ENCODE measurements around the gene NACC2.

The NACC2 gene

DNA sequence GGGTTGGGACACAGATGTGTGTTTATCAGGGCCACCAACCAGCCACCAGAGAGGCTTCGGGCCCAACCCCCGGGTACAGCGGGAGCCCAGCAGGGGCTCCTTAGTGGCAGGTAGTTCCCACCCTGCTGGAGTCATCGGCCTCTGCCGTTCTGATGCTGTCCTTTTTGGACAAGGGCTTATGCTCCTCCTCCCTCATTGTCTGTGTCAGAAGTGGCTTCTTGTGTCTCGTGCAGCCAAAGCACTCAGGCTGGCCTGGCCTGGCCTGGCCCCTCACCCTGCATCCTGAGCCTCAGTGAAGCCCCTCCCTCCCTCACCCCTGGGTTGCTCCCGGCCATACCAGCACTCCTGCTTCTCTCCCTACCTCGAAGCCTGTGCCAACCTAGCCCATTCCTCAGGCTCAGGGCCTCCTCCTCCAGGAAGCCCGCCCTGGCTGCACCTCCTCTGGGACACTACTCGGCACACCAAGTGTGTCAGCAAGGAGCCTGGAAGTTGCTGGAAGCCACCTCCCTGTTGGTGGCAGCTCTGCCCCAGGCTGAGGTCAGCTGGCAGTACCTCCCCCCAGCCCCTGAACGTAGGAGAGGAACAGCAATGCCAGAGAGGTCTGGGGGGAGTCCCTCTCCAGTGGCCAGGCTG, 129.8 kb downstream of the NACC2 start:
- DNase-seq = no peak
- TF ChIP-seq POLR2A (IDR thresholded peaks at IDR 0.05; ENCODE audit: low read length) (no peak), GATA1 (IDR thresholded peaks at IDR 0.05; ENCODE audit: low read depth, low read length) (no peak)

DNA sequence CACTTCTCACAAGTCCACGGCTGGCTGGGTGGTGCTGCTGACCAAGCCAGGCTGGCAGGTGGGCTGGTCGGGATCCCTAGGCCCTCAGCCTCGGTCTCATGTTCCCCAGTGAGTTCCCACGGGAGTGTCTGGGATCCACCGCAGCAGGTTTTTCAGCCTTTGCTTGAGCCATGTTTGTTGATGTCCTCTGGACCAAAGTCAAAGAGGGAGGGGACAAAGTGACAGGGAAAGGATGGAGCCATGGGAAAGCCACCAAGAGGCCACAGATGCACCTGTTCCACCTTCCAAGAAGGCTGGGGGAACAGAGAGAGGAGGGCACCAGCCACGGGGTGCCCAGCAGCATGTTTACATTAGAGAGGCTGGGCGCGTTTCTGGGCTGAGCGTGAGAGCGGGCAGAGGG, 131.2 kb downstream of the NACC2 start:
- TF ChIP-seq POLR2A (IDR thresholded peaks at IDR 0.05; ENCODE audit: low read length) = no peak
- no peak for TF ChIP-seq GATA1 (IDR thresholded peaks at IDR 0.05; ENCODE audit: low read depth, low read length)
- no peak for DNase-seq

DNA sequence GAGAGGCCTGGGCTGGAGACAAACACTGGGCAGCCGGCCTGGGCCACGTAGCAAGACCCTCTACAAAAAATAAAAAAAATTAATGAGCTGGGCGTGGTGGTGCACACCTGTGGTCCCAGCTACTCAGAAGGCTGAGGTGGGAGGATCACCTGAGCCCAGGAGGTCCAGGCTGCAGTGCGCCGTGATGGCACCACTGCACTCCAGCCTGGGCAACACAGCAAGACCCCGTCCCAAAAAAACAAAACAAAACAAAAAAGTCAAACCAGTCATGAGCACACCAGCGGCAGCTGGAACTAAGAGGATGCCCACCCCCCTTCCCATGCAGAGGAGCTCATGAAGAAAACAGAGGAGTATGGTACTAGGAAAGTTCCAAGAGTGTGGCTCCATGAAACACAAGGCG, 131.8 kb downstream of the NACC2 start:
- no peak for DNase-seq
- no peak for TF ChIP-seq GATA1 (IDR thresholded peaks at IDR 0.05; ENCODE audit: low read depth, low read length)
- no peak for TF ChIP-seq POLR2A (IDR thresholded peaks at IDR 0.05; ENCODE audit: low read length)

DNA sequence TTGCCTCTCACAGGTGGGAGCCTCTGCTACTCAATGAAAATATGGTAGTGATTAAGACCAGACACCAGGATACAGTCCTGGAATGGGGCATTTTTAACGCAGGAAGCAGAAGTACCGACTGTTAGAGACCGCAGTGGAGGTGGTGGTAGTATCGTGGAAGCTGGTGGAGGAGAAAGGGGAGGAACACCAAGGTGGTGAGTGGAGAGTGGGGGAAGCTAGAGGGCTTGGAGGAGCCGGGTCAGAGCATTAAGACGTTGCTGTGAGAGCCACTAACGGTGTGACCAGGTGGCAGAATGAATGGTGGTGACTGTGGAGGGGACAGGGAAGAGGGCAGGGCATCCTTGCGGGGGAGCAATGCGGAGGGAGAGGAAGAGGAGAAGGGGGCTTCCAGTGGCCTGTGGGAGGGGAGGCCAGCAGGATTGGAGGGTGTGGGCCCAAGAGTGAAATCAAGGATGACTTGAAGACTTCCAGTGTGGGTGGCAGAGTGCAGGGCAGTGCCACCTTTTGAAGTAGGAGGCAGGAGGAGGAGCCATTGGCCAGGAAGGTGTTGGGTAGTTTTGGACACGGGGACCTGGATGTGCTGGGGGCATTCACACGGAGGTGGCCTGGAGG, 132.3 kb downstream of the NACC2 start:
- no peak for TF ChIP-seq GATA1 (IDR thresholded peaks at IDR 0.05; ENCODE audit: low read depth, low read length)
- no peak for TF ChIP-seq POLR2A (IDR thresholded peaks at IDR 0.05; ENCODE audit: low read length)
- DNase-seq = no peak

DNA sequence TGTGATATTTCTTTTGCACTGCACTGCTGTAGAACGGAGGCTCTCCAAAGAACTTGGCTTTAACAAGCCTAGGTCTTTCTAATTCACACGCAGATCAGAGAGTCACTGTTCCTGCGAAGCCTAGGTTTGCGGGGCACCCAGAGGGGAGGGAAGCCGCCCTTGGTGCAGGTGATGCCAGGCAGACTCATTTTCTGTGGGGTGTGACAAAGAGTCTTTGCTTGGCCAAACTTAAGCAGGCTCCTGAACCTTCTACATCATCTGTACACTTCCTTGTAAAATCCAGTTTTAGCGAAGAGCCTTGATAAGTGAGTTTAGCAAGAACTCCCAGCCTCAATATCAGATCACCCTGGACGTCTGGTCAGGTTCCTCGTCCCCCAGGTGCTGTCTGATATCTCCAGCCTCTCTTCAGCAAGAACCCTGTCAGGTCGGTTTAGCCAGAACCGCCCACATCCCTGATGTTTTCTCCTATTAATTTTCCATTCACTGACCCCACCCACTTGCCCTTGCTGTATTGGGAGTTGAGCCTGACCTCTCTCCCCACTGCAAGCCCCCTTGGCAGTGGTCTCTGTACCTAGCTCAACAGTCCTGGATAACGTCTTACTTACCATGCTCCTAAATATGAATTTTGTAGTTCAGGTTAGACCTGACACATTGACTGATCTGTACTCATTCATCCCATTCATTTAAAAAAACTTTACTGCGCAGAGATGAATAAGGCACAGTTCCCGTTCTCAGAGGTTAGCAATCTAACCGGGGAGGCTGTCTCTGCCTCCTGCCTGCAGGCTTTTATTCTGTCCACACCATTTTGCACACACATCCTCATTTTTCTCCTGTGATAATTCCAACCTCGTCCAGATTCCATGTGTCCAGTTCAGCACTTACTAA, 133.0 kb downstream of the NACC2 start:
- no peak for TF ChIP-seq POLR2A (IDR thresholded peaks at IDR 0.05; ENCODE audit: low read length)
- no peak for TF ChIP-seq GATA1 (IDR thresholded peaks at IDR 0.05; ENCODE audit: low read depth, low read length)
- peak; percentile 53 to 60 for DNase-seq

DNA sequence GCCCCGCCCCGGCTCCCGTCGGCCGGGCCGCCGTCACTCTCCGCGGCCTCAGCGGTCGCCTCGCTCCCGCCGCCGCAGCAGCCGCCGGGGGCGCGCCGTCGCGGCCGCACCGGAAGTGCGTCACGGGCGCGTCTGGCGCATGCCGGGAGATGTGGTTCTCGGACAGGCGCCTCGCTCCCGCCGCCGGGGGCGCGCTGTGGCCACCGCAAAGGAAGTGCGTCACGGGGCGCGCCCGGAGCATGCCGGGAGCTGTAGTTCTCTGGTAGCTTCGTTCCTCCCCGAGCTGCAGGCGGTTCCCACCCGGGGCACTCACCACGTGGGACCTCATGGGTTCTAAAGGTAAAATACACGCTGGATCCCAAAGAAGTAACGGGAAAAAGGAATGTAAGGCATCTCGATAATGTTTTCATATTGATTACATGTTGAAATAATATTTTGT, 133.8 kb downstream of the NACC2 start, which contains the start of gene UBAC1:
Gene UBAC1, minus strand, starts transcription at position 97 of the 439 bp plus-strand sequence. CDS start 211 bp downstream, outside the sequence.
- TF ChIP-seq POLR2A (IDR thresholded peaks at IDR 0.05; ENCODE audit: low read length) (no peak), GATA1 (IDR thresholded peaks at IDR 0.05; ENCODE audit: low read depth, low read length) (no peak)
- DNase-seq = peak; percentile 98 to 99

DNA sequence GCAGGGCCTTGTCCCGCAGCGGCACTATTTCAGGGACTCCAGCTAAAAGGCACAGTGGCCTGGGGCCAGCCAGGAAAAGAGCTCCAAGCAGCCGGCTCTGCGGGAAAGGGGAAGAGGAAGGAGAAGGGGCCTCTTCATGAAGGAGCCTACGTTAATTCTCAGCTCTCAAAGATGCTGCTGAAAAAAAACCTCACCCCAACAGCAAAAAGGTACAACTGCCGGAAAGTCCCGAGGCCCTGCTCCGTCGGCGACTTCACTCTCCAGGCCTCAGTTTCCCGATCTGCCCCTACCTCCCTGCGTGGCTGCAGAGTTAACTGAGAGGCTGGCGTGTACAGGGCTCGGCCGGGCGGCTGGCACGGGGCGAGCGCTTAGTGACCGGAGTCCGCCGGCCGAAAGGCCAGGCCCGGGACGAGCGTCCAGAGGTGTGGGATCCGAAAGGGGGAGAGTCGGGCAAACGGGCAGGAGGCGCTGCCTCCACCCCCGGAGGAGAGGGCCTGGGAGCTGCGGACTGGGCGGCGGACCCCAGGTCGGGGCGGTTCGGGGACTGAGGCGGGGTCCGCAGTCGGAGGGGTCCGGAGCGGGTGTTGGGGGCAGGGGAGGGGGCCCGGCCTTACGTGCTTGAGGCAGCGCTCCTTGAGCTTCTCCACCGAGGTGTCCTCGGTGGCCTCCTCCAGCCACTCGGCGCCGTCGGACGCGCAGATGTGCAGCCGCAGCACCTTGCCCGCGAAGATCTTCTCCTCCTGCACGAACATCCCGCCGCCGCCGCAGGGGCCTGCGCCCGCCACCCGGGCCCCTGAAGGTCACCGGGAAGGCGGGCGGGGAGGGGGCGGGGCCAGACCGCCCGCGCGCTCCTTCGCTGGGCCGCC, 134.4 kb downstream of the NACC2 start:
- TF ChIP-seq GATA1 (IDR thresholded peaks at IDR 0.05; ENCODE audit: low read depth, low read length) (no peak), POLR2A (IDR thresholded peaks at IDR 0.05; ENCODE audit: low read length) (peak; percentile 72)
- DNase-seq = peak in 1 of 2 experiments; percentile 76

DNA sequence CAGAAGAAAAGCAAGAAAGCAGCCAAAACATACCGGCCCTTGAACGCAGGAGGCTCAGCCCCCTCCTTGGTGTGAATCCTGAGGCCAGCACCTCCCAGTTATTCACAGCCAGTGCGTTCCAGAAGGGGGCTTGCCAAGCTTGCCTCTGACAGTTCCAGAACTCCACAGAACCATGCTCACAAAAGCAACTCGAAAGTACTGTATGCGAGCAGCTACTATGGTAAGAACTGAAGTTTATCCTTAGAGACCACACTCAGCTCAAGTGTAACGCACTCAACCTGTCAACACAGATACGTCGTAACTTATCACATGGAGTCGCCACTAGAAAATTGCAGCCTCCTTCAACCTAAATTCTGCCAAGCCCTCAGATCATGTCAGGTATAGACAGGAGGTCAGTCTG, 135.3 kb downstream of the NACC2 start:
- TF ChIP-seq POLR2A (IDR thresholded peaks at IDR 0.05; ENCODE audit: low read length) (peak; percentile 67), GATA1 (IDR thresholded peaks at IDR 0.05; ENCODE audit: low read depth, low read length) (no peak)
- peak; percentile 83 to 85 for DNase-seq

DNA sequence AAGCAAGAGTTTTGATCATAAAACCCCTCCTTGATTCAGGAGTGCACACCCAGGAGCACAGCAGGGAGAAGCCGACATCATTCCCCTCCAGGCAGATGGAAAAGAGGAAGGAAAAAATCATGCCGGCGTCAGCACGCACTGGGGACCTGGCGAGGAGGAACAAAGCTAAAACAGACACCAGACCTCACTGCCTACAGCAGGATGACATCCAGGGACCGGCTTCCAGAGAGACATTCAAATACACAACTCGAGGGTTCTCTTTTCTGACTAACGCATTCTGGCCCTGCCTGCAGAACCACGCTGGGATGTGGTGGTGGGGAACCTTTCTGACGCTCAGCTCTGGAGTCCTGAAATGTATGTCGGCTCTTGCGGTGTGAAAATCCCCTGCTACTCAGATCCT, 136.6 kb downstream of the NACC2 start:
- peak; percentile 30 to 51 for DNase-seq
- peak; percentile 42 for TF ChIP-seq POLR2A (IDR thresholded peaks at IDR 0.05; ENCODE audit: low read length)
- TF ChIP-seq GATA1 (IDR thresholded peaks at IDR 0.05; ENCODE audit: low read depth, low read length) = no peak

DNA sequence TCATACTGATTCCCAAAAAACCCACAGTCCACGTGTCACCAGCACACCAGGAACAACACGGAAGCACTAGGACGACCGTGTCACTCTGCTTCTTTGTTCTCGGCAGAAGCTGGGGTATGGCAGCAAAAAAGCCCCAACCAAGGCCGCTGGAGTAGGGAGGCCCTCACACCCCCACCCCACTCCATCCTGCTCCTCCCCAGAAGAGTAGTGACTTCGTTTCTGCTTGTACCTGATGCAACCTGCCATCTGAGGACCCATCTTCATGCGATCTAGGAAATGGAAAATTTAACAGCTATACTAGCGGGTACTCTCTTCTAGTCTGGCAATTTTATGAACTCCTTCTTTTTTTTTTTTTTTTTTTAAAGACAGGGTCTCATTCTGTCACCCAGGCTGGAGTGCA, 137.7 kb downstream of the NACC2 start:
- peak in 1 of 2 experiments; percentile 41 for DNase-seq

DNA sequence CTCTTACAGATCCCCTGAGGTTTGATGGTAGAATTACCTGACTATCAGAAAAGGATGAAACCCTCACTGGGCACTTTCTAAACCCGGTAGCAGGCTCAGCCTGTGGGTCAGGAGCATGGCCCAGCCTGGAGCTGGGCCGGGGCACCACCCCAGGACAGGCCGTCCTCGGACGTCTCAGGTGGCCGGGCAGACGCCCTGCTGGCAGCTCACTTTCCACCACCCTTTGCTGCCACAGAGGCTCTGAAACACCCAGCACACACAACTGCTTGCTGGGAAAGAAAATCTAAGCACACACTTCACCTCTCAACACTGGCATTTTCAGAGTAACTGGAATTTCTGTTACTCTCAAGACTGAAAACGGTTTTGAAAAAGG, 138.3 kb downstream of the NACC2 start:
- DNase-seq = no peak
- TF ChIP-seq GATA1 (IDR thresholded peaks at IDR 0.05; ENCODE audit: low read depth, low read length) = no peak
- no peak for TF ChIP-seq POLR2A (IDR thresholded peaks at IDR 0.05; ENCODE audit: low read length)

More for the DNA sequence above, 137.7 kb downstream of the NACC2 start:
- TF ChIP-seq GATA1 (IDR thresholded peaks at IDR 0.05; ENCODE audit: low read depth, low read length) (no peak), POLR2A (IDR thresholded peaks at IDR 0.05; ENCODE audit: low read length) (no peak)

All from erythroblast (primary cell).